HG03442 (cell line): ENCODE data around the gene QRFP.

ENCODE experiments used
- ATAC-seq: cut with Tn5 transposase; IDR thresholded peaks from one replicate; pipeline ENCODE4 v1.9.1; 2021; ENCODE audit warnings: mild to moderate bottlenecking, moderate library complexity; ENCODE audit not compliant: unreplicated experiment

The QRFP gene

GRCh38 chr9:130934246-130934645 is 37.6 kb upstream of the QRFP start:
- ATAC-seq = no peak

GRCh38 chr9:130933114-130934046 is 36.8 kb upstream of the QRFP start:
- no peak for ATAC-seq

GRCh38 chr9:130932255-130933079 is 35.9 kb upstream of the QRFP start:
- no peak for ATAC-seq

GRCh38 chr9:130931508-130932254 is 35.1 kb upstream of the QRFP start:
- ATAC-seq = no peak

GRCh38 chr9:130930804-130931349 is 34.3 kb upstream of the QRFP start:
- no peak for ATAC-seq

- ATAC-seq = no peak
Measured at GRCh38 chr9:130930132-130930803, 33.7 kb upstream of the QRFP start.

- ATAC-seq = no peak
Measured at GRCh38 chr9:130929571-130930038, 33.0 kb upstream of the QRFP start.

GRCh38 chr9:130927995-130928900 is 31.6 kb upstream of the QRFP start:
- ATAC-seq = peak; percentile 41

- no peak for ATAC-seq
Measured at GRCh38 chr9:130927338-130927737, 30.7 kb upstream of the QRFP start.

GRCh38 chr9:130925050-130925678 is 28.6 kb upstream of the QRFP start:
- no peak for ATAC-seq

GRCh38 chr9:130924448-130924788 is 27.8 kb upstream of the QRFP start:
- ATAC-seq = no peak

GRCh38 chr9:130923611-130924447 is 27.2 kb upstream of the QRFP start:
- no peak for ATAC-seq

- no peak for ATAC-seq
Measured at GRCh38 chr9:130922893-130923610, 26.4 kb upstream of the QRFP start.

GRCh38 chr9:130921989-130922892 is 25.6 kb upstream of the QRFP start:
- no peak for ATAC-seq

- no peak for ATAC-seq
Measured at GRCh38 chr9:130921300-130921988, 24.8 kb upstream of the QRFP start.
